GM19193 (cell line): ENCODE data around the gene NCOA7.

ENCODE experiments used
- POLR2A ChIP-seq: IDR thresholded peaks from 4 replicates; pipeline ENCODE4 v1.6.1; 2011; ENCODE audit not compliant: insufficient read depth, insufficient read length; ENCODE audit errors: extremely low read depth

NCOA7 gene

DNA sequence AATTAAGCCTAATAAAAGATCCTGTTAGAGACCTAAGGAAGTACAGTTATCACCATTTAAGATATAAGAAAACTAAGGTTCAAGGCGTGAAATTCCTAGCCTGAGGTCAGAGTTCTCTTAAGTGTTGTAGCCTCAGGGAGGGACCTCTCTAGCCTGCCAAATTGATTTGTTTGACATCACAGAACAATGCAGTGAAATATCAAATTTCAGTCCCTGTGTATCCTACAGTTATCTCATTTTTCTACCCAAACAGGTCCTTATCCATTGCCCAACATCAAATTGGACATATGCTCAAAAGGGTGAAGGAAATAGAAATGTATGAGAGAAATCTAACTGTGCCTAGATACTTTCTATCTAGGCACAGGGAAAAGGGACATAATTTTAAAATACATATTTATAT is 63.0 kb downstream of the NCOA7 start:
- TF ChIP-seq POLR2A = no peak

DNA sequence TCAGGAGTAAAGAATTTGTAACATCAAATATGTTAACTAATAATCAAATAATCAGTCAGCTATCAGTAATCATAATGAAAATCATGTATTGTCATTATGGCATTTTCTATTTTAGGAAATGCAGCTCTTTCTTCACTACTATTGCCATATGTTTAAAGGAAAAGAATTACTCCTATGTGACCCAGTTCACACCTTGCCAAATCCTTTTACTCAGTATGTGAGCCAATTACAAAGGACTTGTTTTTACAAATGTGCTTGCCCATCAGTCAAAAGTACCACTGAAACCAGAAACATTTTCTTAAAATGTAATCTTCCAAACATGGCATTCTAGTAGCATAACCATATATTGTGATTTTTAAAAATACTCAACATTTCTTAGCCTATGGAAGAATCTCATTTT is 63.6 kb downstream of the NCOA7 start:
- no peak for TF ChIP-seq POLR2A

- TF ChIP-seq POLR2A = no peak
Measured at GRCh38 chr6:125855783-125856182, 65.0 kb downstream of the NCOA7 start.

DNA sequence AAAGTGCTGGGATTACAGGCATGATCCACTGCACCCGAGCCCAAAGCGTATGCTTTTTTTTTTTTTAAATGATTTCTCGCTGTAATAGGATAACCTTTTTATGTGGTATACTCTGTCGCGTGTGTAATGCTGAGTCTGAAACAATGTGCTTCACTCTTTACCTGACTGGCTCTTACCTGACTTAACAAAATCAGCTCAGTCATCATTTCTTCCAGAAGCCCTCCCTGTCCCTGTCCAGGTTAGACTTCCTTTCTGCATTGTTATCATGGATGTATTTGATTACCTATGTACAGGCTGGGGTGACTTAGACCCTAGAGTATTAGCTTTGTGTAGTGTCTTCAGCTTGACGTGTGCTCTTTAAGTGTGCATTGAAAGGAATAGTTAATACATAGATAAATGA is 67.1 kb downstream of the NCOA7 start:
- TF ChIP-seq POLR2A = no peak

DNA sequence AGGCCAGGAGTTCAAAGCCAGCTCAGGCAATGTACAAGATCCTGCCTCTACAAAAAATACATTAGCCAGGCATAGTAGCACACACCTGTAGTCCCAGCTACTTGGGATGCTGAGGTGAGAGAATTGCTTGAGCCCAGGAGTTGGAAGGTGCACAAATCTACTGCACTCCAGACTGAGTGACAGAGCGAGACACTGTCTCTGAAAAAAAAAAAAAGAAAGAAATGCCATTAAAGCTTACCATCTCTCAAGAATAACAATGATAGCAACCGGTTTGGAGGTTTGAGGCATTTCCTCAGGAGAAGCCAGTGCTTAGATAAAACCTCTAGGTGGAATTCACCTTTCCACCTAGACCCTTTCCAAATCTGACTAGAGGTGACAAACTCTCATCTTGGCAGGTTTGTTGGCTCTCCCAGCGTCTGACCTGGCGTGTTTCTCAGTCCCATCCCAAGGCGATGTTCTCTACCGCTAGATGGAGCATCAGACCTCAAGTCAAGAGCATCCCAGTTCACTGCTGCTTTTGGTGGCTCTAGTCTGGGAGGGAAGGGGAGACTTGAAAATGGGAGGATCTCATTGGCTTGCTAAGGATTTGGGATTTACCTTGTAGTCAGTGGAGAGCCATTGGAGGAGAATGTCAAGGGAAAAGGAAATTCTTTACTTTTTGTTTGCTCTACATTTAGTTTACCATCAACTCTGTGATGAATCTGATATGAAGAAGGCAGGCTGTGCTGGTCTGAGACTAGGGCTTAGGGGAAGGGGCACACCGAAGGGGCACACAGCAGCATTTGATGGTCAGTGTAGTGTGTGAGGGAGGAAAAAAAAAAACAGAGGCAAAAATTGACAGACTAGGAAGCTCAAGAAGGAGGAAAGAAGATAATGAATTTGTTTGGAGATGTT is 67.9 kb downstream of the NCOA7 start:
- no peak for TF ChIP-seq POLR2A

DNA sequence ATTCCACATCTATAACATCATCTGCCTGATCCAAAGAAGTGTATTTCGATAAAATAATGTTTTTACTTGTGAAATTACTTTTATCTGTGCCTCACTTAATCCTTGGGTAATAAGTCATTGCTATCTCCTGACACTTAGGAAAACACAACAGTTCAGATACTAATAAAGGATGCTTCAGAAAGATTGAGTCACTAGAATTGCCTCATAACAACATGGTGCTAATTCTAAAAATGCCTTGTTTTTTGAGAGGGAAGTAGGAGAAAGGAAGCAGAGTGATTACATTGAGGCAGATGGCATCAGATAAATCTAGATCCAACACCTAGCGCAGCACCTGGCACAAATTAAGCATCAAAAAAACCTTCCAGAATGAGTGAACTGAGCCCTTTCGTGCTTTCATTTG is 69.0 kb downstream of the NCOA7 start:
- no peak for TF ChIP-seq POLR2A

- no peak for TF ChIP-seq POLR2A
Measured at GRCh38 chr6:125863023-125863422, 72.3 kb downstream of the NCOA7 start.

- TF ChIP-seq POLR2A = no peak
Measured at GRCh38 chr6:125865015-125865414, 74.3 kb downstream of the NCOA7 start.

GRCh38 chr6:125866433-125866832 is 75.7 kb downstream of the NCOA7 start:
- no peak for TF ChIP-seq POLR2A

- TF ChIP-seq POLR2A = no peak
Measured at GRCh38 chr6:125867483-125867942, 76.8 kb downstream of the NCOA7 start.

DNA sequence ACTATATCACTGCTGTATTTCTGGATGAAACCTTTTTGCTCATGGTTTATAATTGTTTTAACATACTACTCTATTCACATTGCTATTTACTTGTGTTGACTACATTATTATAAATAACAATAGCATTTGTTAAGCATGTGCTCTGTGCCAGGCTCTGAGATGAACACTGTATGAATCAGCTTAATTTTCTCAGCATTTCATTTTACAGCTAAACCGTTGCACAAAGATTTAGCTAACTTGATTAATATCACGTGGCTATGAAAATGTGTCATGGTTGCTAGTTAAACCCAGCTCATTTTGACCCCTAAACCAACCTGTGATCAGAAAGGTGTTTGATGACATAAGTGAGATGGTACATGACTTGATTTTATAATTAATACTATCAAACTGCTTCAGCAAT is 77.5 kb downstream of the NCOA7 start:
- TF ChIP-seq POLR2A = no peak

GRCh38 chr6:125868678-125869395 is 78.1 kb downstream of the NCOA7 start:
- no peak for TF ChIP-seq POLR2A

DNA sequence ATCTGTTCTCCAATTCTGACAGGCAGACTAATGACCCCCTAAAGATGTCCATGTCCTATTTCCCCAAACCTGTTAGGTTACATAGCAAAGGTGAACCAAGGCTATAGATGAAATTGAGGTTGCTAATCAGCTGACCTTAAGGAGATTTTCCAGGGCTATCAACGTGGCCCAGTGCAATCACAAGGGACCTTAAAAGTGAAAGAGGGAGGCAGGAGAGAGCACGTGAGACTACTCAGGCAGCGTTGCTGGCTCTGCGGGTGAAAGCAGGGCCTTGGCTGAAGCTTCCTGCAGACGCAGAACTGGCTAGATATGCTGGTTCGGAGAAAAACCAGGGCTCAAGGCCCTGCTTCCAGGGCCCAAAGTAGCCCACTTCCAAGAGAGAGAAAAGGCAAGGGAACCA is 78.7 kb downstream of the NCOA7 start:
- TF ChIP-seq POLR2A = no peak

GRCh38 chr6:125871365-125871764 is 80.6 kb downstream of the NCOA7 start:
- TF ChIP-seq POLR2A = no peak

GRCh38 chr6:125872259-125872921 is 81.6 kb downstream of the NCOA7 start:
- no peak for TF ChIP-seq POLR2A

DNA sequence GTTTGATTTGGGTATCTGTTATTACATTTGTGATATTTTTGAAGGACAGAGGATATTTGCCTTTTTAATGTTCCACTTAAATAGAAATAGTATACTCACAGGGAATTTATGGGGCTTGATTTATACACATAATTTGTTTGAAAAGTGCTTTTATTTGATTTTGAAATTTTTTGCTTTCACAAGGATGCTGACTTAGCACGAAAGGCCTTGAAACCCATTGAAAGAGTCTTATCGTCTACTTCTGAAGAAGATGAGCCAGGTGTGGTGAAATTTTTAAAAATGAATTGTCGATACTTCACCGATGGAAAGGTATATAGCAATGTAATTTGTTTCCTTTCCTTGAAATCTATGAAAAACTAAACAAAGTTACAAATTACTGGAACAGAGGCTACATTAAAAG is 91.5 kb downstream of the NCOA7 start:
- no peak for TF ChIP-seq POLR2A

DNA sequence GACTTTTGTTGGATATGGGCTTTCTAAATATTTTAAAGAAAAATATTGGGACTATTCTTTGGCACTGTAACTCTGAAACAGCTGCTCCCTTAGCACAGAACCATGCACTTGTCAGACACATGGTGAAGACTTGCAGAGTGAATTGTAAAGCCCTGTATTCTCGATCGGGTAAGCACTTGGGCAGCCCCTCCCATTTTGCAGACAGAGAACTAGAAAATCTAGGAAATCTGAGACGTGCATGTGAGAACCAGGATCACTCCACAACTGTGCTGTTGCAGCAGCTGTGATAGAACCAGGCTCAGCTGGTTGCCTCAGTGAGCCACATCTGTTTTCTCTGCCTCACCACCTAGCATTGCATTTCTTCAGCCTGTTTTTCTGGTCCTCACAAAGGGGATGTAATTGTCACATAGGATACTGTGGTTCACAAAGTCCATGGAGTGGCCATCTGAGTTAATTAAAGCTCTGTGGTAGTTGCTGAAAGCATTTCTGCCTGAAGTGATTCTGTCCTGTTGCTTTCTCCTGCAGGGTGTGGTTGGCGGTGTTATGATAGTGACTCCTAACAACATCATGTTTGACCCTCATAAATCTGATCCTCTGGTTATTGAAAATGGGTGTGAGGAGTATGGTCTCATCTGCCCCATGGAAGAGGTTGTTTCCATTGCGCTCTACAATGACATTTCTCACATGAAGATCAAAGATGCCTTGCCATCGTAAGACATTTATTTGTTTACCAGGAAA is 94.0 kb downstream of the NCOA7 start:
- TF ChIP-seq POLR2A = no peak
